Thyroid gland (tissue), 4 donors: ENCODE results near the gene FSIP1. TPM values are rescaled to one million over a fixed set of nuclear protein-coding genes. Genes with fewer than 3 reads are reported as not detected.

ENCODE experiments used
- DNase-seq, 2 donors: peaks; one replicate each; pipeline ENCODE4 v3.0.0-alpha.2; 2019
- H3K27ac ChIP-seq, 3 donors: fragments of 200-600 bp; sonication (generic); 1 replicate in 2 of 3; 2 replicates in 1 of 3; pipeline ENCODE4 v1.5.1; 2016 to 2019; ENCODE audit warnings: mild to moderate bottlenecking in 1 of 3, moderate library complexity in 1 of 3
- H3K27me3 ChIP-seq: fragments of 200-600 bp; sonication (generic); one replicate; pipeline ENCODE4 v1.5.1; 2019
- H3K36me3 ChIP-seq, 2 donors: fragments of 200-600 bp; sonication (generic); one replicate each; pipeline ENCODE4 v1.5.1; 2016 to 2019
- H3K4me1 ChIP-seq, 2 donors: fragments of 200-600 bp; sonication (generic); one replicate each; pipeline ENCODE4 v1.5.1; 2017 to 2019
- H3K4me3 ChIP-seq, 3 donors: fragments of 200-600 bp; sonication (generic); replicated peaks in 1 of 3; 1 replicate in 2 of 3; 2 replicates in 1 of 3; pipeline ENCODE4 v1.5.1; 2016; ENCODE audit warnings: mild to moderate bottlenecking in 1 of 3
- H3K9me3 ChIP-seq: fragments of 200-600 bp; sonication (generic); one replicate; pipeline ENCODE4 v1.5.1; 2017
- CTCF ChIP-seq, 6 experiments: fragments of 200-600 bp in 3 of 6; fragments of 450-650 bp in 3 of 6; sonication (generic) in 3 of 6; IDR thresholded peaks; one replicate each; pipeline ENCODE4 v1.5.1; 2016 to 2019; ENCODE audit warnings: antibody characterized with exemption in 6 of 6, mild to moderate bottlenecking in 2 of 6, inconsistent platforms in 1 of 6, moderate library complexity in 1 of 6
- POLR2A ChIP-seq, 2 donors: fragments of 450-650 bp; IDR thresholded peaks; one replicate each; pipeline ENCODE4 v1.6.1; 2017; ENCODE audit warnings: antibody characterized with exemption in 2 of 2, mild to moderate bottlenecking in 2 of 2, moderate library complexity in 1 of 2
- WGBS, 2 donors: methylation state at CpG; one replicate each; pipeline ENCODE4 v1.1.5; 2017; 5-methylcytosine and 5-hydroxymethylcytosine counted together
- intact Hi-C: fragments of 100-400 bp; cut with DNase I; formaldehyde crosslinking; loops from one replicate; pipeline ENCODE4 v1.15.1; 2023
- total RNA-seq, 4 donors: library from RNA; depleted of rRNA; stranded (reverse); fragments of >200 nt; gene quantifications; one replicate each; pipeline ENCODE4 v1.2.3, GENCODE V29; 2016

Gene FSIP1
- total RNA-seq, 4 donors from 2014 or later: 0.94 to 2.5 (median 1.5) TPM

- no peaks in the 10 kb centered on the region for H3K4me1 ChIP-seq
- TF ChIP-seq POLR2A (IDR thresholded peaks at IDR 0.05) (no peak), CTCF (IDR thresholded peaks at IDR 0.05) (no peak)
- intact Hi-C loops: no loop called here
- H3K36me3 ChIP-seq: no peaks in the 10 kb centered on the region
- no peak for DNase-seq
- no peak overlapping the region for H3K27ac ChIP-seq
- H3K9me3 ChIP-seq: no peaks in the 10 kb centered on the region
- no peak overlapping the region for H3K4me3 ChIP-seq
- 89 to 94% methylated on average over 2 of the region's 2 CpGs for WGBS, 2 donors
- no peaks in the 10 kb centered on the region for H3K27me3 ChIP-seq
Measured at GRCh38 chr15:39728845-39729244, 53.8 kb downstream of the FSIP1 start.

GRCh38 chr15:39721893-39722292 is 60.7 kb downstream of the FSIP1 start:
- Histone ChIP-seq H3K9me3 (no peaks in the 10 kb centered on the region), H3K4me1 (no peaks in the 10 kb centered on the region), H3K27ac (no peak overlapping the region), H3K4me3 (no peak overlapping the region), H3K27me3 (no peaks in the 10 kb centered on the region), H3K36me3 (no peaks in the 10 kb centered on the region)
- no peak for TF ChIP-seq POLR2A (IDR thresholded peaks at IDR 0.05)
- no peak for TF ChIP-seq CTCF (IDR thresholded peaks at IDR 0.05)
- no peak for DNase-seq
- intact Hi-C loops: no loop called here
- 93 to 97% methylated on average over 6 of the region's 6 CpGs for WGBS, 2 donors

GRCh38 chr15:39720621-39721611 is 61.7 kb downstream of the FSIP1 start:
- DNase-seq: no peak
- intact Hi-C loops: no loop called here

GRCh38 chr15:39720081-39720480 is 62.6 kb downstream of the FSIP1 start:
- no peak for TF ChIP-seq CTCF (IDR thresholded peaks at IDR 0.05)
- TF ChIP-seq POLR2A (IDR thresholded peaks at IDR 0.05): no peak

More at GRCh38 chr15:39720621-39721611, 61.7 kb downstream of the FSIP1 start:
- Histone ChIP-seq H3K27me3 (no peaks in the 10 kb centered on the region), H3K36me3 (no peaks in the 10 kb centered on the region), H3K4me3 (no peak overlapping the region), H3K9me3 (no peaks in the 10 kb centered on the region), H3K27ac (no peak overlapping the region), H3K4me1 (no peaks in the 10 kb centered on the region)
- no peak for TF ChIP-seq CTCF (IDR thresholded peaks at IDR 0.05)
- TF ChIP-seq POLR2A (IDR thresholded peaks at IDR 0.05): no peak
- 82 to 85% methylated on average over 6 of the region's 6 CpGs for whole genome bisulfite sequencing, 2 donors

GRCh38 chr15:39719109-39719508 is 63.5 kb downstream of the FSIP1 start:
- WGBS, 2 donors: 94 to 97% methylated on average over 1 of the region's 1 CpG
- H3K9me3 ChIP-seq: no peaks in the 10 kb centered on the region
- H3K27me3 ChIP-seq: no peaks in the 10 kb centered on the region
- no peaks in the 10 kb centered on the region for H3K36me3 ChIP-seq
- H3K27ac ChIP-seq: no peak overlapping the region
- H3K4me3 ChIP-seq: no peak overlapping the region
- H3K4me1 ChIP-seq: no peaks in the 10 kb centered on the region
- intact Hi-C loops: no loop called here
- TF ChIP-seq CTCF (IDR thresholded peaks at IDR 0.05): no peak
- TF ChIP-seq POLR2A (IDR thresholded peaks at IDR 0.05): no peak
- DNase-seq: no peak

More at GRCh38 chr15:39720081-39720480, 62.6 kb downstream of the FSIP1 start:
- intact Hi-C loops: no loop called here
- no peaks in the 10 kb centered on the region for H3K36me3 ChIP-seq
- H3K27me3 ChIP-seq: no peaks in the 10 kb centered on the region
- DNase-seq: no peak
- no peaks in the 10 kb centered on the region for H3K4me1 ChIP-seq
- no peaks in the 10 kb centered on the region for H3K9me3 ChIP-seq
- H3K27ac ChIP-seq: no peak overlapping the region
- H3K4me3 ChIP-seq: no peak overlapping the region
